ENCODE results near the gene CCNF. TPM values are rescaled to one million over a fixed set of nuclear protein-coding genes. Genes with fewer than 3 reads are reported as not detected.

Gene CCNF
- total and polyA plus RNA-seq, 2 of the 8 experiments (the other 6 are each of a cell fraction or from before 2014, with no cell fraction given), result 15.4 to 54.3 TPM

GRCh38 chr16:2392025-2392424 lies 37.2 kb upstream of the CCNF start:
- no peak overlapping the region for H2BK20ac ChIP-seq (ENCODE audit: low read length)
- no peaks in the 10 kb centered on the region for H4K20me1 ChIP-seq (replicated peaks in 1 of 2; ENCODE audit: control insufficient read depth in 1 of 2, insufficient read depth in 2 of 2, low read length in 2 of 2)
- H3K27ac ChIP-seq (ENCODE audit: low read depth, low read length), result no peak overlapping the region
- no peak overlapping the region for H2AK5ac ChIP-seq (ENCODE audit: low read depth, low read length)
- H3K4me3 ChIP-seq (ENCODE audit: extremely low read depth in 1 of 4, insufficient read depth in 2 of 4, low read depth in 3 of 4, low read length in 4 of 4), result no peak overlapping the region
- CTCF ChIA-PET (ENCODE audit: partially characterized antibody), result interaction anchor here (0.9 to 1.3 kb wide), 2 partner anchors 21 to 30 kb away, joined by 3 read pairs; no protein-coding TSS in a partner anchor
- no peak overlapping the region for H4K8ac ChIP-seq (ENCODE audit: extremely low read depth, insufficient read depth, low read length)
- H3K56ac ChIP-seq (replicated peaks; ENCODE audit: insufficient read length, low read depth, low read length), result no peak overlapping the region
- no peak overlapping the region for H3K23ac ChIP-seq (ENCODE audit: insufficient read length)
- FAIRE-seq (no peak), DNase-seq (ENCODE audit: low read depth in 1 of 2, low spot score in 2 of 2) (no peak)
- TF ChIP-seq SIX5 (IDR thresholded peaks at IDR 0.05; ENCODE audit: low read depth, low read length), result no peak
- H2BK5ac ChIP-seq (ENCODE audit: low read depth, low read length), result no peak overlapping the region
- peaks cover 6 to 7% of the 10 kb centered on the region in 2 experiments for H3K9me3 ChIP-seq (ENCODE audit: insufficient read depth in 2 of 2, low read depth in 1 of 2, low read length in 1 of 2)
- H4K91ac ChIP-seq (replicated peaks; ENCODE audit: insufficient read length, low read length), result no peak overlapping the region
- H3K79me2 ChIP-seq (ENCODE audit: control insufficient read depth in 1 of 2, insufficient read depth in 2 of 2, low read length in 2 of 2), result no peaks in the 10 kb centered on the region
- H3K4me2 ChIP-seq (ENCODE audit: insufficient read depth in 1 of 2, low read depth in 2 of 2, low read length in 2 of 2), result no peak overlapping the region
- H3K9ac ChIP-seq (replicated peaks in 1 of 4; ENCODE audit: extremely low read depth in 1 of 4, low read depth in 3 of 4, low read length in 3 of 4), result no peak overlapping the region
- no peak overlapping the region for H2BK120ac ChIP-seq (replicated peaks; ENCODE audit: low read depth, low read length)
- no peak overlapping the region for H3K4ac ChIP-seq (replicated peaks; ENCODE audit: insufficient read length, low read depth, low read length)
- no peak overlapping the region for H3K18ac ChIP-seq (ENCODE audit: extremely low read depth, low read length)
- H2BK15ac ChIP-seq (ENCODE audit: low read length), result no peak overlapping the region
- H3K27me3 ChIP-seq (replicated peaks in 1 of 4; ENCODE audit: control insufficient read depth in 3 of 4, extremely low read depth in 1 of 4, insufficient read depth in 3 of 4, low read length in 3 of 4), result no peaks in the 10 kb centered on the region
- peaks cover 0 to 3% (median 0%) of the 10 kb centered on the region in 4 experiments; a peak in 2 of 7 replicates for H3K4me1 ChIP-seq (replicated peaks in 1 of 4; ENCODE audit: control insufficient read depth in 3 of 4, insufficient read depth in 4 of 4, low read length in 3 of 4)
- peaks cover 0 to 5% (median 0%) of the 10 kb centered on the region in 4 experiments; a peak in 1 of 8 replicates for H3K36me3 ChIP-seq (ENCODE audit: control insufficient read depth in 2 of 4, insufficient read depth in 4 of 4, low read length in 3 of 4)
- H3K79me1 ChIP-seq (ENCODE audit: low read depth, low read length), result no peaks in the 10 kb centered on the region; the same call in 1 of the 2 replicates
- H4K5ac ChIP-seq (ENCODE audit: insufficient read length, low read depth, low read length), result no peak overlapping the region
- POLR2A ChIA-PET (ENCODE audit: partially characterized antibody), result no interaction called here
- H2AFZ ChIP-seq (ENCODE audit: low read length), result no peak overlapping the region
- H3K23me2 ChIP-seq (ENCODE audit: low read depth, low read length), result no peaks in the 10 kb centered on the region
- H2BK12ac ChIP-seq (ENCODE audit: low read depth, low read length), result no peak overlapping the region
- no peak overlapping the region for H3K14ac ChIP-seq (ENCODE audit: insufficient read length)
